OCI-LY7 (cell line): Measurements from ENCODE around the gene FCHSD2. TPM values are rescaled to one million over a fixed set of nuclear protein-coding genes. Genes with fewer than 3 reads are reported as not detected.

Experiments
- BruUV-seq: library from RNA; stranded (reverse); fragments of 400-500 nt; replicated peaks from 2 replicates; lab custom pipeline; 2021; lab: Mats Ljungman, UMichigan
- CTCF ChIA-PET: fragments of 300-600 bp; sonication (Branson Sonifier 250); formaldehyde crosslinking; loops from one replicate; lab custom pipeline; 2022; ENCODE audit warnings: antibody characterized with exemption; ENCODE audit not compliant: unreplicated experiment; lab: Charles Lee
- POLR2A ChIA-PET: fragments of 300-600 bp; sonication (Branson Sonifier 250); formaldehyde crosslinking; loops from one replicate; lab custom pipeline; 2022; ENCODE audit warnings: antibody characterized with exemption; lab: Charles Lee
- DNase-seq: peaks from one replicate; pipeline ENCODE4 v3.0.0-alpha.2; 2015; ENCODE audit warnings: low spot score
- H2AFZ ChIP-seq: fragments of 200-600 bp; sonication (generic), shearing (Covaris generic); 2 replicates; pipeline ENCODE4 v1.6.1; 2014; ENCODE audit warnings: mild to moderate bottlenecking, antibody characterized with exemption, low read length, moderate library complexity
- H3K27ac ChIP-seq: fragments of 200-600 bp; sonication (generic); 2 replicates; pipeline ENCODE4 v1.5.1; 2014; ENCODE audit warnings: mixed run types, low read depth, mild to moderate bottlenecking, moderate library complexity, low read length, inconsistent platforms; ENCODE audit not compliant: poor library complexity, severe bottlenecking
- H3K36me3 ChIP-seq: fragments of 200-600 bp; sonication (generic); 2 replicates; pipeline ENCODE4 v1.6.1; 2014; ENCODE audit warnings: mild to moderate bottlenecking, antibody characterized with exemption, low read length, moderate library complexity, mixed read lengths; ENCODE audit not compliant: insufficient read depth
- H3K4me1 ChIP-seq: fragments of 200-600 bp; sonication (generic); 2 replicates; pipeline ENCODE4 v1.5.1; 2014; ENCODE audit warnings: mild to moderate bottlenecking, low read length; ENCODE audit not compliant: insufficient read depth, poor library complexity, severe bottlenecking
- H3K4me2 ChIP-seq: fragments of 200-600 bp; sonication (generic); 2 replicates; pipeline ENCODE4 v1.6.1; 2014; ENCODE audit warnings: mild to moderate bottlenecking, low read length
- H3K4me3 ChIP-seq: fragments of 200-600 bp; sonication (generic); 2 replicates; pipeline ENCODE4 v1.5.1; 2014; ENCODE audit warnings: mild to moderate bottlenecking, low read depth, low read length; ENCODE audit not compliant: poor library complexity, severe bottlenecking
- H3K79me2 ChIP-seq: fragments of 200-600 bp; sonication (generic); 2 replicates; pipeline ENCODE4 v1.6.1; 2016; ENCODE audit warnings: low read depth, mild to moderate bottlenecking, low read length, moderate library complexity, mixed read lengths; ENCODE audit not compliant: insufficient read depth
- H3K9me2 ChIP-seq: fragments of 200-600 bp; sonication (generic); 2 replicates; pipeline ENCODE4 v1.6.1; 2016; ENCODE audit warnings: mild to moderate bottlenecking, low read length, mixed read lengths; ENCODE audit not compliant: insufficient read depth
- H3K9me3 ChIP-seq: fragments of 200-600 bp; sonication (generic); 2 replicates; pipeline ENCODE4 v1.6.1; 2014; ENCODE audit warnings: mild to moderate bottlenecking, mixed run types, low read length, mixed read lengths
- H4K20me1 ChIP-seq: fragments of 200-600 bp; sonication (generic); 2 replicates; pipeline ENCODE4 v1.6.1; 2014; ENCODE audit warnings: mild to moderate bottlenecking, antibody characterized with exemption, low read length, moderate library complexity, mixed read lengths; ENCODE audit not compliant: insufficient read depth
- CTCF ChIP-seq: fragments of 200-600 bp; sonication (generic); conservative IDR thresholded peaks from 2 replicates; pipeline ENCODE4 v1.5.1; 2014; ENCODE audit warnings: mild to moderate bottlenecking, antibody characterized with exemption, low read length, moderate library complexity, mixed read lengths
- EZH2phosphoT487 ChIP-seq: fragments of 200-600 bp; sonication (generic); IDR thresholded peaks from 2 replicates; pipeline ENCODE4 v1.6.1; 2018; ENCODE audit warnings: low read depth, borderline replicate concordance, mild to moderate bottlenecking, mixed run types, antibody characterized with exemption, low read length, moderate library complexity, mixed read lengths
- intact Hi-C: fragments of 100-400 bp; cut with micrococcal nuclease; formaldehyde crosslinking; loops from one replicate; pipeline ENCODE4 v1.10.0; 2022; ENCODE audit not compliant: unreplicated experiment
- total RNA-seq, 2 experiments: library from RNA; depleted of rRNA in 1 of 2; stranded (reverse); fragments of >200 nt in 1 of 2; shearing (Covaris generic) in 1 of 2; gene quantifications; 2 replicates each; pipeline ENCODE4 v1.2.3, GENCODE V29; 2014 to 2022

FCHSD2 gene
- total RNA-seq, 2 experiments from 2014 or later: 39.0 to 147 TPM

- CTCF ChIA-PET: no interaction called here
- no peak overlapping the region for H3K27ac ChIP-seq
Observed at GRCh38 chr11:73004088-73004487, 138.0 kb downstream of the FCHSD2 start.

DNA sequence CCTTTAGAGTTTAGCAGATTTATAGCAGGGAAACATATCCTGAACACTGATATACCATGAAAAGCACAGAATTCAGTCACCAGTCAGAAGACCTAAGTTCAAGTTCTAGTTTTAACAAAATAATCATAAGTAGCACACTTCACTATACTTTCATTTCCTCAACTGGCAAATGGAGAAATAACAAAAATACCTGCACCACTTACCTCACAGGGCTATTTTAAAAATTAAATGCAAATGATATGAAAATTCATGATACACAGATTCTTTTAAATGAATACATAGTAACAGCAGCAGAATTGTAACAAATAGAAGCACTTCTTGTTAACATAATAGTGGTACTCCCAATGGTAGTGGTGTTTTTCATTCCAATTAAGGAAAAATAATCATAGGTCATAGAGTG lies 139.0 kb downstream of the FCHSD2 start:
- Histone ChIP-seq H2AFZ (no peak overlapping the region), H4K20me1 (no peaks in the 10 kb centered on the region; the same call in 1 of the 2 replicates), H3K4me2 (peak overlapping the region; percentile 43), H3K4me3 (no peak overlapping the region), H3K36me3 (peaks cover 93% of the 10 kb centered on the region), H3K9me2 (no peaks in the 10 kb centered on the region), H3K4me1 (peaks cover 26% of the 10 kb centered on the region), H3K27ac (peak overlapping the region; percentile 47), H3K79me2 (peaks cover 85% of the 10 kb centered on the region), H3K9me3 (peaks cover 4% of the 10 kb centered on the region; the same call in 1 of the 2 replicates)
- BruUV-seq: no TSS peak
- DNase-seq: peak; percentile 17
- CTCF ChIA-PET: no interaction called here
- POLR2A ChIA-PET: no interaction called here
- TF ChIP-seq CTCF: no peak
- no peak for TF ChIP-seq EZH2phosphoT487
- intact Hi-C loops: no loop called here

More at GRCh38 chr11:73004088-73004487, 138.0 kb downstream of the FCHSD2 start:
- BruUV-seq: no TSS peak
- H3K4me3 ChIP-seq: no peak overlapping the region
- intact Hi-C loops: no loop called here
- H3K36me3 ChIP-seq: peaks cover 94% of the 10 kb centered on the region
- POLR2A ChIA-PET: no interaction called here
- H3K79me2 ChIP-seq: peaks cover 87% of the 10 kb centered on the region
- no peaks in the 10 kb centered on the region; the same call in 1 of the 2 replicates for H4K20me1 ChIP-seq
- H3K9me3 ChIP-seq: peaks cover 4% of the 10 kb centered on the region; the same call in 1 of the 2 replicates
- H3K4me2 ChIP-seq: no peak overlapping the region
- no peak for TF ChIP-seq EZH2phosphoT487
- no peak for TF ChIP-seq CTCF
- H3K9me2 ChIP-seq: no peaks in the 10 kb centered on the region
- peaks cover 26% of the 10 kb centered on the region for H3K4me1 ChIP-seq
- H2AFZ ChIP-seq: no peak overlapping the region
- DNase-seq: no peak

DNA sequence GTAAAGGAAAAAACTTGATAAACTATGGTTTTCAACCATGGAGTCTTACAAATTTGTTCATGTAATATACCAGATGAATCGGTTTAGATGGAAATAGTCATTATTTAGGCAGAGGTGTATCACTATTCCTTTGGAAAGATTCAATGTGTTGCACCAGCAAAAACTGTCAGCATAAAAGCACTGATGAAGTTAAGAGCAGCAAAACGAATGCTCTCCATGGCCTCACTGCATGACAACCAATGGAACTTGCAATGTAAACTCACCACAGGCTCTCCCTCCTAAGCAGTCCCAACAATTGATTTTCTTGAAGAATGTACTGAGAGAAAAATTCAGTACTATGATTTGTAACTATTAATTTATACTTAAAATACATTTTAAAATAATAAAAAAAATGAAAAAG lies 139.9 kb downstream of the FCHSD2 start:
- Histone ChIP-seq H3K36me3 (peaks cover 93% of the 10 kb centered on the region), H3K9me2 (no peaks in the 10 kb centered on the region), H3K9me3 (peaks cover 4% of the 10 kb centered on the region; the same call in 1 of the 2 replicates), H3K4me1 (peaks cover 26% of the 10 kb centered on the region), H3K27ac (peak overlapping the region; percentile 29), H3K4me2 (no peak overlapping the region), H2AFZ (no peak overlapping the region), H3K79me2 (peaks cover 82% of the 10 kb centered on the region), H4K20me1 (no peaks in the 10 kb centered on the region; the same call in 1 of the 2 replicates), H3K4me3 (no peak overlapping the region)
- no peak for TF ChIP-seq EZH2phosphoT487
- no peak for TF ChIP-seq CTCF
- no TSS peak for BruUV-seq
- POLR2A ChIA-PET: interaction anchor here (0.5 kb wide), 1 partner anchor 1456 kb away, joined by 5 read pairs; no protein-coding TSS in a partner anchor
- DNase-seq: no peak
- intact Hi-C loops: no loop called here
- CTCF ChIA-PET: no interaction called here
